ENCODE results near the gene FAM219B.

DNA sequence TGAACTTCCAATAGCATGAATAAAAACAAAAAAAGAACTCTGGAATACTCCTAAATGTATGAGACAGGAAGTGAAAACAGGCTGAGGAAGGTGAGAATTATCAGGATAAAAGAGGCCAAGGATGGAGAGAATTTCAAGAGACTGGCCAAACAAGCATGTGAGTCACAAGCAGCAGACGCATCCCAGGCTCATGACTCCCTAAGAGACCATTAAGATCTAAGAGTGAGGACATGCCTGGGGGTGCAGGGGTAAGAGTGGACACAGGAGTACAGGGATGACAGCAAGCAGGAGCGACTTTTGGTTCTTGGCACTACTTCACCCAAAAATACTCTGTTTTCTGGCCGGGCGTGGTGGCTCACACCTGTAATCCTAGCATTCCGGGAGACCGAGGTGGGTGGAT, 40.6 kb downstream of the FAM219B start:
- TF ChIP-seq RAD21 (IDR thresholded peaks at IDR 0.05) (no peak), JUND (IDR thresholded peaks at IDR 0.05) (no peak), FOXA1 (IDR thresholded peaks at IDR 0.05) (no peak), GABPA (IDR thresholded peaks at IDR 0.05 in 1 of 2, conservative IDR thresholded peaks at IDR 0.05 in 1 of 2) (no peak), YY1 (IDR thresholded peaks at IDR 0.05) (no peak), EGR1 (IDR thresholded peaks at IDR 0.05; ENCODE audit: low read depth in 2 of 2) (no peak)
- TF ChIP-seq, protein P1, sequence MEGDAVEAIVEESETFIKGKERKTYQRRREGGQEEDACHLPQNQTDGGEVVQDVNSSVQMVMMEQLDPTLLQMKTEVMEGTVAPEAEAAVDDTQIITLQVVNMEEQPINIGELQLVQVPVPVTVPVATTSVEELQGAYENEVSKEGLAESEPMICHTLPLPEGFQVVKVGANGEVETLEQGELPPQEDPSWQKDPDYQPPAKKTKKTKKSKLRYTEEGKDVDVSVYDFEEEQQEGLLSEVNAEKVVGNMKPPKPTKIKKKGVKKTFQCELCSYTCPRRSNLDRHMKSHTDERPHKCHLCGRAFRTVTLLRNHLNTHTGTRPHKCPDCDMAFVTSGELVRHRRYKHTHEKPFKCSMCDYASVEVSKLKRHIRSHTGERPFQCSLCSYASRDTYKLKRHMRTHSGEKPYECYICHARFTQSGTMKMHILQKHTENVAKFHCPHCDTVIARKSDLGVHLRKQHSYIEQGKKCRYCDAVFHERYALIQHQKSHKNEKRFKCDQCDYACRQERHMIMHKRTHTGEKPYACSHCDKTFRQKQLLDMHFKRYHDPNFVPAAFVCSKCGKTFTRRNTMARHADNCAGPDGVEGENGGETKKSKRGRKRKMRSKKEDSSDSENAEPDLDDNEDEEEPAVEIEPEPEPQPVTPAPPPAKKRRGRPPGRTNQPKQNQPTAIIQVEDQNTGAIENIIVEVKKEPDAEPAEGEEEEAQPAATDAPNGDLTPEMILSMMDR (IDR thresholded peaks at IDR 0.05; ENCODE audit: low read depth, low read length, missing input control): no peak
- TF ChIP-seq, protein P2, sequence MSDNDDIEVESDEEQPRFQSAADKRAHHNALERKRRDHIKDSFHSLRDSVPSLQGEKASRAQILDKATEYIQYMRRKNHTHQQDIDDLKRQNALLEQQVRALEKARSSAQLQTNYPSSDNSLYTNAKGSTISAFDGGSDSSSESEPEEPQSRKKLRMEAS (IDR thresholded peaks at IDR 0.05): no peak
- TF ChIP-seq, protein P3, sequence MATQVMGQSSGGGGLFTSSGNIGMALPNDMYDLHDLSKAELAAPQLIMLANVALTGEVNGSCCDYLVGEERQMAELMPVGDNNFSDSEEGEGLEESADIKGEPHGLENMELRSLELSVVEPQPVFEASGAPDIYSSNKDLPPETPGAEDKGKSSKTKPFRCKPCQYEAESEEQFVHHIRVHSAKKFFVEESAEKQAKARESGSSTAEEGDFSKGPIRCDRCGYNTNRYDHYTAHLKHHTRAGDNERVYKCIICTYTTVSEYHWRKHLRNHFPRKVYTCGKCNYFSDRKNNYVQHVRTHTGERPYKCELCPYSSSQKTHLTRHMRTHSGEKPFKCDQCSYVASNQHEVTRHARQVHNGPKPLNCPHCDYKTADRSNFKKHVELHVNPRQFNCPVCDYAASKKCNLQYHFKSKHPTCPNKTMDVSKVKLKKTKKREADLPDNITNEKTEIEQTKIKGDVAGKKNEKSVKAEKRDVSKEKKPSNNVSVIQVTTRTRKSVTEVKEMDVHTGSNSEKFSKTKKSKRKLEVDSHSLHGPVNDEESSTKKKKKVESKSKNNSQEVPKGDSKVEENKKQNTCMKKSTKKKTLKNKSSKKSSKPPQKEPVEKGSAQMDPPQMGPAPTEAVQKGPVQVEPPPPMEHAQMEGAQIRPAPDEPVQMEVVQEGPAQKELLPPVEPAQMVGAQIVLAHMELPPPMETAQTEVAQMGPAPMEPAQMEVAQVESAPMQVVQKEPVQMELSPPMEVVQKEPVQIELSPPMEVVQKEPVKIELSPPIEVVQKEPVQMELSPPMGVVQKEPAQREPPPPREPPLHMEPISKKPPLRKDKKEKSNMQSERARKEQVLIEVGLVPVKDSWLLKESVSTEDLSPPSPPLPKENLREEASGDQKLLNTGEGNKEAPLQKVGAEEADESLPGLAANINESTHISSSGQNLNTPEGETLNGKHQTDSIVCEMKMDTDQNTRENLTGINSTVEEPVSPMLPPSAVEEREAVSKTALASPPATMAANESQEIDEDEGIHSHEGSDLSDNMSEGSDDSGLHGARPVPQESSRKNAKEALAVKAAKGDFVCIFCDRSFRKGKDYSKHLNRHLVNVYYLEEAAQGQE (IDR thresholded peaks at IDR 0.05): no peak

Data from liver (tissue), 3 donors.